Measurements from ENCODE around the gene ACSL5.

Gene ACSL5, protein sequence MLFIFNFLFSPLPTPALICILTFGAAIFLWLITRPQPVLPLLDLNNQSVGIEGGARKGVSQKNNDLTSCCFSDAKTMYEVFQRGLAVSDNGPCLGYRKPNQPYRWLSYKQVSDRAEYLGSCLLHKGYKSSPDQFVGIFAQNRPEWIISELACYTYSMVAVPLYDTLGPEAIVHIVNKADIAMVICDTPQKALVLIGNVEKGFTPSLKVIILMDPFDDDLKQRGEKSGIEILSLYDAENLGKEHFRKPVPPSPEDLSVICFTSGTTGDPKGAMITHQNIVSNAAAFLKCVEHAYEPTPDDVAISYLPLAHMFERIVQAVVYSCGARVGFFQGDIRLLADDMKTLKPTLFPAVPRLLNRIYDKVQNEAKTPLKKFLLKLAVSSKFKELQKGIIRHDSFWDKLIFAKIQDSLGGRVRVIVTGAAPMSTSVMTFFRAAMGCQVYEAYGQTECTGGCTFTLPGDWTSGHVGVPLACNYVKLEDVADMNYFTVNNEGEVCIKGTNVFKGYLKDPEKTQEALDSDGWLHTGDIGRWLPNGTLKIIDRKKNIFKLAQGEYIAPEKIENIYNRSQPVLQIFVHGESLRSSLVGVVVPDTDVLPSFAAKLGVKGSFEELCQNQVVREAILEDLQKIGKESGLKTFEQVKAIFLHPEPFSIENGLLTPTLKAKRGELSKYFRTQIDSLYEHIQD

DNA sequence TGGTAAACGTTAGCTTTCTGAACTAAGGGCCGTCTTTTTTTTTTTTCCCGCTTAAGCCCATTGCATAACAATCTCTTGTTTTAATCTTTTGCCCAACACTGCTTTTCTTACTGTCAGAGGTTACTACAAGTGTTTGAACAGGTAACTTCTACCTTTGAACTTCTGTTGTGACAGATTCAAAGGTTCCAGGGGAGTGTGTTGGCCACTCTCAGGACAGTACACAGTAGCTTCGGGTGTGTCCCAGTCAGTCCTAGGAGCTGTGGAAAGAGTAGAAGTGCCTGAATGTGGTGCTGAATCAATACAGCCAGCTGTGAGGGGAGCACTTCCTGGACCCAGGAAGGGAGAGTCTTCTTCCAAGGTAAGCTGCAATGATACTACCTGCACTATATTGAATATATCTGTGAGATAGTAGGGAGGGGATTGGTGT, at the start of gene ACSL5:
Gene ACSL5, plus strand, starts transcription at position 205 of the 427 bp plus-strand sequence. CDS start 20,831 bp downstream, outside the sequence.
- Histone ChIP-seq H3K4me1 (ENCODE audit: insufficient read depth, low read length) (no peaks in the 10 kb centered on the region; the same call in 1 of the 2 replicates), H3K9me3 (ENCODE audit: control insufficient read depth, insufficient read depth, low read length) (no peaks in the 10 kb centered on the region), H3K36me3 (ENCODE audit: insufficient read depth, low read length) (no peaks in the 10 kb centered on the region), H3K9ac (ENCODE audit: low read depth, low read length) (no peak within 1 kb of the TSS)

DNA sequence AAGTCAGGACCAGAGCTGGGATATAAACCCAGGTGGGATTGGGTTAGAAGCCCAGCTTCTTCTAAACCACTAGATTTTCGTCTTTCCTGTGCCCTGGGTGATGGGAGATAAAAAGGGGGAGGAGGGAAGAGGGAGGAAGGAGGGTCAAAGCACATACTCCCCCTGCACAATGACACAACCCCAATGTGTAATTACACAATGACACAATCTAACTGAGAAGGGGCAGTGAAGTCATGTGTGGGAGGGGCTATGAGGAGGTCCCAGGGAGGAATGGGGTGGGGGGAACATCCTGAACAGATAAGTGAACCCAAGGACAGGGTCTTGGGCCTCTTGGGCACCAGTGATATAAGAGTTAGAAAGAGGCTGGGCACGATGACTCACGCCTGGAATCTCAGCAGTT, 46.2 kb upstream of the ACSL5 start:
- H3K36me3 ChIP-seq (ENCODE audit: insufficient read depth, low read length) = no peaks in the 10 kb centered on the region
- no peaks in the 10 kb centered on the region for H3K4me1 ChIP-seq (ENCODE audit: insufficient read depth, low read length)
- no peaks in the 10 kb centered on the region for H3K9me3 ChIP-seq (ENCODE audit: control insufficient read depth, insufficient read depth, low read length)
- H3K9ac ChIP-seq (ENCODE audit: low read depth, low read length) = no peak overlapping the region

DNA sequence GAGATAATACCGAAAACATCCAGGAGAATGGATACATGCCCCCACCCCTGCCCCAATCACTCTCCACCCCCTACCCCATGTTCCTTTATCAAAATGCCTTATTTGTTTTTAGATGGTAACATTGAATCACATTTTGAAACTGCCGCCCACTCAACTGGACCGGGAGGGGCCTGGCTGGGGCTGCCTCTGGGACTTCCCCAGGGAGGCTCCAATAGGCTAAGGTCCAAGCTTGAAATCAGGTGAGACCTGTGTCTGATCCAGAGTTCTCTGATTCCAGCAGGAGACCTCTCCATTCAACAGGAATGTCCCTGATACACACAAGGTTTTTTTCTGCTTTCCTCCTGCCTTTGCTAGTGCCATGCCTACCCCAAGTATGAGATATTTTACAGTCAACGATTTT, 43.8 kb upstream of the ACSL5 start:
- Histone ChIP-seq H3K9me3 (ENCODE audit: control insufficient read depth, insufficient read depth, low read length) (no peaks in the 10 kb centered on the region), H3K9ac (ENCODE audit: low read depth, low read length) (no peak overlapping the region), H3K4me1 (ENCODE audit: insufficient read depth, low read length) (no peaks in the 10 kb centered on the region), H3K36me3 (ENCODE audit: insufficient read depth, low read length) (no peaks in the 10 kb centered on the region)

DNA sequence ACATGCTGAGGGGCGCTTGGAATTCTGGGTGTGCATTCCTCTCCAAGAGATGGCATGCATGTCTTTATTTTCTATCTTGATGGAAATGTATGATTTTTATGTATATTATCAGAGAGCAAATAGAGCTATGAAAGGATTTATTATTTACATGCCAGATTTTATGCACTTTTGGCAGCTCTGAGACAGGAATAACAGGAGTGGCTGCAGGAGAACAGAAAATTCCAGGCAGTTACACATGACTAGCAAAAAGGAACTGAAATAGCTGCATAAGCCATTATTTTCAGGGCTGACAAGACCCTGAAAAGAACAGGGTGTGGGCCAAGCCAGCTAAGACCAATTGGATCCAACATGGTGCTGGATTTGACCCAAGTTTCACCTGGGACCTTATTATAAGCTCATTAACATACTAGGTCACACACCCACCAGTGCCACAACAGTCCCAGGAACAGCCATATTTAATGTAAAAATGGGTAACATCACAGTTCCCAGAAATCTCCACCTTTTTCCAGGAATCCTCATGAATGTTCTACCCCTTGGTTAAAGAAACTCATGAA, 43.2 kb upstream of the ACSL5 start:
- no peaks in the 10 kb centered on the region for H3K4me1 ChIP-seq (ENCODE audit: insufficient read depth, low read length)
- no peaks in the 10 kb centered on the region for H3K9me3 ChIP-seq (ENCODE audit: control insufficient read depth, insufficient read depth, low read length)
- H3K9ac ChIP-seq (ENCODE audit: low read depth, low read length) = no peak overlapping the region
- H3K36me3 ChIP-seq (ENCODE audit: insufficient read depth, low read length) = no peaks in the 10 kb centered on the region

DNA sequence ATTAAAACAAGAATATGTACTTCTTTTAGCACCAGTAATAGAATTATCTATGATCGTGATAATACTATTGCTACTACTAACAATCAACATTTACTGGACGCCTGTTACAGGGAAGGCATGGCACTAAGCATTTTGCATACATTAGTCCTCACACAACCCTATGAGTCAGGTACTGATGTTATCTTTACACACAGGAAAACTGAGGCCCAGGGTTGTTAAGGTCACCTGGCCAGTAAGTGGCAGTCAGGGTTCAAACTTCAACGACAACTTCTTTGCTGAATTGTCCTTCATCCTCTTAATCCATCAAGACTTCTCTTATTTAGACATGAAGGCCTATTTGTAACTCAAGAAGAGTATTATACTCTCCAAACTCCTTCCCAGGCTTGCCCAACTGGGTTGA, 41.9 kb upstream of the ACSL5 start:
- Histone ChIP-seq H3K9me3 (ENCODE audit: control insufficient read depth, insufficient read depth, low read length) (no peaks in the 10 kb centered on the region), H3K4me1 (ENCODE audit: insufficient read depth, low read length) (no peaks in the 10 kb centered on the region), H3K36me3 (ENCODE audit: insufficient read depth, low read length) (no peaks in the 10 kb centered on the region), H3K9ac (ENCODE audit: low read depth, low read length) (no peak overlapping the region)

DNA sequence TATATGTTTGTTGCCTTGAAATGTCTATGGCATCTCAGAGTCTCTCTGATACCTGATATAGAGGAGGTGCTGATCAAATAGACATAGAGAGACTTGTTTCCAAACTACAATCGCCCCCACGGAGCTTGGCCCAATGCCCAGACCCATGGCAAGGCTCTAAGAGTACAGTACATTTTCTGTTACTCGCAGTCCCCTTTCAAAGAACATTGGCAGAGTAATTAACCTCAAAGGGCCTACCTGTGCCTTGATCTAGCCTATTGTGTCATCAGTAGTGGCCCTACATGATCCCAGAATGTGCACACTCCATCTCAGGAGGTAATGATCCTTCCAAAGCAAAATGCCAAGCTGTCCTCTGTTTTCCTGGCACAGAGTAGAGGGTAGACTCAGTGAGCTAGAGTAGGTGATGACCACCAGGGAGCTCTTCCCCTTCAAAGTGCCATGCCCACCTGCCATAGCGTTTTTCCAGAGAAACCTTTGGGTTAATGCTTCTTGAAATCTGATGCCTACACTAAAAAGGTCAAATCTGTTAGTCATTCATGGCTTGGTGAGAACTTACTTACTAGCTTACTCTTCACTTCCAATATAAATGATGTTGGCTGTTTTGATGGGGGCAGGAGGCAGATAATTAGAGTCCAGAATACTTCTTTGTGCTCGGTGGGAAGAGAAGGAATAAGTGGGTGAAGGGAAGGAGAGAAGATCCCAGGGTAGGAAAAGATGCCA, 41.2 kb upstream of the ACSL5 start:
- no peaks in the 10 kb centered on the region for H3K4me1 ChIP-seq (ENCODE audit: insufficient read depth, low read length)
- no peaks in the 10 kb centered on the region for H3K36me3 ChIP-seq (ENCODE audit: insufficient read depth, low read length)

DNA sequence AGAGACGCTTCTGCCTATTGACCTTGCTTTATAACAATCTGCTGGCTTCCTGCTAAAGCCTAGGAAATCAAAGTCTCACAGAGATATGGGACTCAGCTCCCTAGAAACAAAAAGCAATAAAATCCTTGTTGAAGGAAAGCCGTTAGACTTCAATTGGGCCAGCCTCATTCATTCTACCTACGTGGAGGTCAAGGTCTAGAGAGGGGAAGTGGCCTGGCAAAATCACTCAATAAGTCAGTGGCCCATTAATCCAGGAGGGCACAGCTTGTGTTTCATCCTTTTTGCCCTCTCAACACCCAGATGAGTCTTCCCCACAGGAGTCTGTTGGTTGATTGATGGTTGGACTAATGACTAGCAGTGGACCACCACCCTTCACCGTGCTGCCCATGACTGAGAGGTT, 40.5 kb upstream of the ACSL5 start:
- Histone ChIP-seq H3K9ac (ENCODE audit: low read depth, low read length) (no peak overlapping the region), H3K9me3 (ENCODE audit: control insufficient read depth, insufficient read depth, low read length) (no peaks in the 10 kb centered on the region), H3K4me1 (ENCODE audit: insufficient read depth, low read length) (no peaks in the 10 kb centered on the region), H3K36me3 (ENCODE audit: insufficient read depth, low read length) (no peaks in the 10 kb centered on the region)

More for the DNA sequence above, 41.2 kb upstream of the ACSL5 start:
- H3K9me3 ChIP-seq (ENCODE audit: control insufficient read depth, insufficient read depth, low read length) = no peaks in the 10 kb centered on the region
- no peak overlapping the region for H3K9ac ChIP-seq (ENCODE audit: low read depth, low read length)

DNA sequence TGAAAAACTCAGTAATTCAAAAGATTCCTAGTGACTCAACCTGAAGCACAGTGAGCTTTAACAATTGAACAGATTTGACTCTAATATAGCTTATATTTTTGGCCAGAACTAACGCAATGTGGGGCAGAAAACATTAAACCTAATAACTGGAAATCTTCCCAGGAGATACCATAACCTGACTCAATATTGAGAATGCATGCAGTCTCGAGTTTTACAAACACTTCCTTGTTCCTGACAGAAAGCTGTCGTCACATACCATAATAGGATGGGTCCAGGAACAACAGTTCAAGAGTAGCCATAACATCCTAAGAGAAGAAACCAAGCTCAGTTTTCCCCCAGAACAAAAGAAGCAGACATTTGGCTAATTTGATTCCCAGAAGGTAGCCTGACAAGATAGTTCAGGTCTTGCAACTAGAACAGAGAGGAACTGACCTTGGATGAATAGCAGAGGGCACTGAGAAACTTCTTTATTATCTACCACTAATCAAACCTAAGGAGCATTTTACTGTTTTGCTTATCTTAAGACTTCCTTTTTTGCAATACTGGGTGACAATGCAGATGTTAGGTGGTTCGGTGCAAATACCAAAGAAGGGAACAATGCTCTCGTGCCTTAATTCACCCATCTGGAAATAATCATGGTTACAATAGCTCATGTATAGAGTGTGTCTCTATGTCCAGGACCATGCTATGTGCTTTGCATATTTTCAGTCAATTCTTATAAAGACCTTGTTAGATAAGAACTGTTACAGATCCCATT, 38.6 kb upstream of the ACSL5 start:
- Histone ChIP-seq H3K9me3 (ENCODE audit: control insufficient read depth, insufficient read depth, low read length) (no peaks in the 10 kb centered on the region), H3K36me3 (ENCODE audit: insufficient read depth, low read length) (no peaks in the 10 kb centered on the region), H3K9ac (ENCODE audit: low read depth, low read length) (no peak overlapping the region), H3K4me1 (ENCODE audit: insufficient read depth, low read length) (no peaks in the 10 kb centered on the region)

DNA sequence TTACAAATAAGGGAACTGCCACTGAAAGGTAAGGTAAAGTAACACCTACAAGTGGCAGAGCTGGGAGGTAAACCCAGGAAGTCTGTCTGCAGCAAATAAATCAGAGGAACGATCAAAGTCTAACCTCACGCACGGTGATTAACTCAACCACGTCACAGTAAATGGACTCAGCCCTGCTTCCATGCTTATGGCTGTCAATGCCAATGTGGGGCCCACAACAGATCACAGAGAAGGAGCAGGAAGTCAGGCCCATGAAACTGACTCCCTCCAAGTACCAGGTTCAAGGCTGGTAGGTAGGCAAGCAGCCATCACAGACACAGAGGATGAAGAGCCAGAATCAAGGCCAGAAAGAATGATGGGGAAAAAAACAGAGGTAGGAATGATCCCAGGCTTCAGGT, 38.0 kb upstream of the ACSL5 start:
- H3K36me3 ChIP-seq (ENCODE audit: insufficient read depth, low read length) = no peaks in the 10 kb centered on the region
- no peaks in the 10 kb centered on the region for H3K9me3 ChIP-seq (ENCODE audit: control insufficient read depth, insufficient read depth, low read length)
- H3K9ac ChIP-seq (ENCODE audit: low read depth, low read length) = no peak overlapping the region
- no peaks in the 10 kb centered on the region for H3K4me1 ChIP-seq (ENCODE audit: insufficient read depth, low read length)

DNA sequence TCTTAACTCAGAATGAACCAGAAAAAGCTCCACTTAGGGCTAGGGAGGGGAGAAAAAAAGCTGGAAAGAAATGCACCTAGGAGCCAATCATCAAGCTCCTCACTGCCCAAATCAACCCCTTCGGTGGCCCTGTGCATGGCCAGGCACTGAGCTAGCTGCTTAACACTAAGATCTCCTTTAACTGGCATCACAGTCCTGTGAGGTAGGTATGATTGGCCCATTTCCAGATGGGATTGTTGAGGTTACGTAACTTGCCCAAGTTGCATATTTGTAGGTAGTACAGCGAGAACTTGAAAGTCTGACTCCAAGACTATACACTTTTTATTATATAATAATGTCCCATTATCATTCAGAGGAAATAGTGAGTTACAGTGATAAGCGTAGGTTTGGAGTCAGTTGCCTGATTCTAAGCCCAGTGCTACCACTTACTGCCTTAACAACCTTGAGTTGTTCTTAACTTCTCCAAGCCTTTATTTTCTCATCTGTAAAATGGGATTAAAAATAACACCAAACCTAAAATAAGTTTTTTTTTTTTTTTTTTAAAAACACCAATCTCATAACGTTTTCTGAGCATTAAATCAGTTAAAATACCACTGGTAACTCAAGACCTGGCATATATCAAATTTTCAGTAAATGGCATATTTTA, 37.2 kb upstream of the ACSL5 start:
- H3K36me3 ChIP-seq (ENCODE audit: insufficient read depth, low read length) = no peaks in the 10 kb centered on the region
- no peak overlapping the region for H3K9ac ChIP-seq (ENCODE audit: low read depth, low read length)
- no peaks in the 10 kb centered on the region for H3K9me3 ChIP-seq (ENCODE audit: control insufficient read depth, insufficient read depth, low read length)
- H3K4me1 ChIP-seq (ENCODE audit: insufficient read depth, low read length) = no peaks in the 10 kb centered on the region

DNA sequence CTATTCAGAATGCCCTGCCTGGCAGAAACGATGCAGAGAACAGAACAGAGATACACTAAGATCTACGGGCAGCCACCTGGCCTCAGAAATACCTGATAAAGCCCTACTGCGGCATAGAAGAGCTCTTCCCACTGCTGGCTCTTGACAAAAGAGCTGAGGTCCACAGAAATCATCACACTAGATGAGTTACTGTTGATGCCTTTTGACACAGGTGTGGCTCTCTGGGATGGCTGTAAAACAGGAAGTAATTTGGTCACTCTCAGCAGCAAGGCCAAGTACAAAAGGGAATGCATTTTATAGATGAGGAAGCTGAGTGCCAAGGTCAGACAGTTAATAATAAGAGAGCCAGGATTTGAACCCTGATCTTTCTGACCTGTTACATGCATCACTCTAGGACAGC, 35.0 kb upstream of the ACSL5 start:
- no peaks in the 10 kb centered on the region for H3K9me3 ChIP-seq (ENCODE audit: control insufficient read depth, insufficient read depth, low read length)
- H3K4me1 ChIP-seq (ENCODE audit: insufficient read depth, low read length) = no peaks in the 10 kb centered on the region
- H3K9ac ChIP-seq (ENCODE audit: low read depth, low read length) = no peak overlapping the region
- no peaks in the 10 kb centered on the region for H3K36me3 ChIP-seq (ENCODE audit: insufficient read depth, low read length)

DNA sequence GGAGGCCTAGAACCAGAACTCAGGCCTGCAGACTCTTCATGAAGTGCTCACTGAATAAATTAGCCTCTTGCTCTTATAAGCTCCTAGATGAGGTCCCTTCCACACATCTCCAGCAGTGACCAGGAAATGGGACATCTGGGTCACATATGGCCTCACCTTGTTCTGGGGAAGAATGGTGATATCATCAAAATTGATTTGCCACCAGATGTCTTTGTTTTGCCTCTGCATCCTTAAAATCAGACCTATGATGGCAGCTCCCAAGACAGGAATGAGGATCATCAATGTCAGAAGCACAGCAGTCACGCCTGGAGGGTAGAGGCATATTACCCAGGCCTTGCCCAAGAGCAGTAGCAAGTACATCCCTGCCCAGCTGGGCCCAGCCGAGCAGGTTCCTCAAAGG, 33.3 kb upstream of the ACSL5 start:
- H3K4me1 ChIP-seq (ENCODE audit: insufficient read depth, low read length) = no peaks in the 10 kb centered on the region
- no peaks in the 10 kb centered on the region for H3K36me3 ChIP-seq (ENCODE audit: insufficient read depth, low read length)
- no peaks in the 10 kb centered on the region for H3K9me3 ChIP-seq (ENCODE audit: control insufficient read depth, insufficient read depth, low read length)
- no peak overlapping the region for H3K9ac ChIP-seq (ENCODE audit: low read depth, low read length)

DNA sequence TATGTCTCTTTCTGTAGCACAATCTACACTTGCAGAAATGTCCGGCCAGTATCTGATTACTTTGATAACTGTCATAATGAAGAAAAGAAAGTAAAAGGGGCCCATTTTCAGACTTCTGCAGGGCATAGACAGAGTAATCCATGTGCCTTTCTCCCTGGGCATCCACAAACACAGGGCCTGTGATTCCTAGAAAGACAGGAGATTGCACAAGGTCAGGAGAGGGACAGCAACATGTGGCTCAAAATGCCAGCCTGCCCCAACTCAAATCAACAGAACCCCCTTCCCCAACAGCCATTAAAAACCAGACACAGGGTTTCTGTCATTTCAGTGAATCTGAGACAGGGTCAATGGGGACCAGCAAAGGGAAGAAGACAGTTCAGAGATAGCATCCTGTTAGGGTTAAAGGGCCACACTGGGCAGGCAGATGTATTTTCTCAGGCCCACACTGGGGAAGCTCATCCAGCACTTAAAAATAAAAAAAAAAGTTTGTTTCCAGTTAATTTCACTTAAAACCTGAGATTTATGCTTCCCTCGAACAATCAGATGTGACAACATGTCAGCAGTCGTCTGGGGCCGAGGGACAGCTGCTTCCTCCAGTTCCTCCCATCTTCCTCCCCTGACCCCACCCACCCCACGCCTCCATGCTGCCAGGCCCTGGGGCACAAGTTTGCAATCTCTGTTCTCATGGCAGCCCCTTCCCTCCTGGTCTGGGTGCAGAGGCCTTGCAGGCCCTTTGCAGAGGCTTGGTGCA, 30.7 kb upstream of the ACSL5 start:
- H3K9me3 ChIP-seq (ENCODE audit: control insufficient read depth, insufficient read depth, low read length) = no peaks in the 10 kb centered on the region
- H3K9ac ChIP-seq (ENCODE audit: low read depth, low read length) = no peak overlapping the region
- H3K4me1 ChIP-seq (ENCODE audit: insufficient read depth, low read length) = no peaks in the 10 kb centered on the region
- no peaks in the 10 kb centered on the region for H3K36me3 ChIP-seq (ENCODE audit: insufficient read depth, low read length)
